CD4-positive, alpha-beta memory T cell (primary cell): ENCODE measurements around the gene ASMTL. TPM values are rescaled to one million over a fixed set of nuclear protein-coding genes. Genes with fewer than 3 reads are reported as not detected.
A peak's percentile ranks its signal among the peaks of the same experiment; 100 is the strongest.

Experiments used
- CTCF ChIA-PET: fragments of 350-600 bp; sonication (Branson Sonifier 250); formaldehyde crosslinking; loops from one replicate; lab custom pipeline; 2021; ENCODE audit warnings: inconsistent platforms; ENCODE audit not compliant: partially characterized antibody; lab: Charles Lee
- POLR2A ChIA-PET: fragments of 350-600 bp; sonication (Branson Sonifier 250); formaldehyde crosslinking; loops from one replicate; lab custom pipeline; 2021; ENCODE audit not compliant: partially characterized antibody; lab: Charles Lee
- DNase-seq, 5 donors: peaks; one replicate each; pipeline versions ENCODE4 v3.0.0 to v3.0.0-alpha.2; 2020 to 2022; ENCODE audit warnings: mixed read lengths in 1 of 5
- H3K27ac ChIP-seq: one replicate; pipeline ENCODE4 v1.7.0; 2013; ENCODE audit warnings: low read depth, low read length
- H3K27me3 ChIP-seq: 2 replicates; pipeline ENCODE4 v1.7.0; 2013; ENCODE audit warnings: mild to moderate bottlenecking, low read length, moderate library complexity; ENCODE audit not compliant: insufficient read depth
- H3K36me3 ChIP-seq: 2 replicates; pipeline ENCODE4 v1.7.0; 2013; ENCODE audit warnings: mild to moderate bottlenecking, low read length, moderate library complexity; ENCODE audit not compliant: insufficient read depth
- H3K4me1 ChIP-seq: 2 replicates; pipeline ENCODE4 v1.7.0; 2013; ENCODE audit warnings: mild to moderate bottlenecking, low read length, moderate library complexity; ENCODE audit not compliant: insufficient read depth
- H3K4me3 ChIP-seq, 2 donors: one replicate each; pipeline ENCODE4 v1.7.0; 2013; ENCODE audit warnings: low read length in 2 of 2, mild to moderate bottlenecking in 1 of 2
- H3K9me3 ChIP-seq, 2 donors: one replicate each; pipeline ENCODE4 v1.7.0; 2013; ENCODE audit warnings: low read length in 2 of 2, control low read depth in 1 of 2; ENCODE audit not compliant: control insufficient read depth in 1 of 2
- H3K27ac Mint-ChIP-seq, 7 donors: one replicate each; pipeline ENCODE4 v1.8.0; 2020 to 2021; ENCODE audit warnings: mixed read lengths in 7 of 7, mild to moderate bottlenecking in 6 of 7, inconsistent platforms in 3 of 7, moderate library complexity in 3 of 7
- H3K27me3 Mint-ChIP-seq, 2 donors: one replicate each; pipeline ENCODE4 v1.8.0; 2020 to 2021; ENCODE audit warnings: mixed read lengths in 2 of 2
- H3K36me3 Mint-ChIP-seq, 2 donors: one replicate each; pipeline ENCODE4 v1.8.0; 2020 to 2021; ENCODE audit warnings: mixed read lengths in 2 of 2, inconsistent platforms in 1 of 2, mild to moderate bottlenecking in 1 of 2
- H3K4me1 Mint-ChIP-seq, 4 donors: one replicate each; pipeline ENCODE4 v1.8.0; 2020 to 2021; ENCODE audit warnings: mixed read lengths in 4 of 4, mild to moderate bottlenecking in 1 of 4
- H3K4me3 Mint-ChIP-seq, 8 donors: one replicate each; pipeline ENCODE4 v1.8.0; 2020 to 2021; ENCODE audit warnings: mixed read lengths in 8 of 8, mild to moderate bottlenecking in 7 of 8, moderate library complexity in 6 of 8, inconsistent platforms in 3 of 8
- H3K9me3 Mint-ChIP-seq, 8 donors: one replicate each; pipeline ENCODE4 v1.8.0; 2020 to 2021; ENCODE audit warnings: mixed read lengths in 8 of 8, mild to moderate bottlenecking in 5 of 8, inconsistent platforms in 3 of 8, moderate library complexity in 1 of 8
- intact Hi-C: fragments of 100-400 bp; cut with micrococcal nuclease; formaldehyde crosslinking; loops from one replicate; pipeline ENCODE4 v1.15.1; 2023
- polyA plus RNA-seq, 2 donors: library from polyadenylated mRNA; unstranded; fragments of 300-500 nt; fragmentation: Illumina TruSeq; gene quantifications; one replicate each; pipeline ENCODE4 v1.2.3, GENCODE V29; 2021
- total RNA-seq, 2 experiments: library from RNA; stranded (reverse); gene quantifications; one replicate each; pipeline ENCODE4 v1.2.3, GENCODE V29; 2021

ASMTL gene
- total and polyA plus RNA-seq, 4 experiments from 2014 or later: 35.0 to 50.4 (median 36.9) TPM

DNA sequence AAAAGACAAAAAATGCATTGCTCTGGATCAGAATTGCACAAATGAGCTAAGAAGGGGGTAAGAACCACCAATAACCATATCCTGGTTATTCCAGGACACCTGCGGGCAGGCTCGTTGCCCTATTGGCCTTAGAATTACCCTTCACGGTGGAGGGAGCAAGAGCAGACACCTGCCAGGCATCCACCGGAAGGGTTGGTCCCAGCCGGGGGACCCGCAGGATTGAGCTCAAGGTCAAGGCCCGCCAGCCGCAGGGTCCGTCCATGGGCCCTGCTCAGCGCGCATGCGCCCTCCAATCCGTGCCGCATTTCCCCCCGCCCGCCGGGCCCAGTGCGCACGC is 61.4 kb downstream of the ASMTL start:
- no peak for DNase-seq

GRCh38 chrX:1390621-1391369 is 61.9 kb downstream of the ASMTL start:
- POLR2A ChIA-PET: no interaction called here

More for the DNA sequence above, 61.4 kb downstream of the ASMTL start:
- Mint-ChIP-seq H3K27me3 (no peaks in the 10 kb centered on the region), H3K9me3 (no peaks in the 10 kb centered on the region), H3K4me3 (peak overlapping the region; percentile 88 to 94 (median 91)), H3K4me1 (peaks cover 17 to 52% (median 34%) of the 10 kb centered on the region in 4 donors), H3K36me3 (peaks cover 38 to 47% of the 10 kb centered on the region in 2 donors), H3K27ac (peak overlapping the region; percentile 70 to 96 (median 90))
- CTCF ChIA-PET: no interaction called here
- H3K27ac ChIP-seq: peak overlapping the region; percentile 94
- peak overlapping the region; percentile 51 to 94 for H3K4me3 ChIP-seq
- peaks cover 47% of the 10 kb centered on the region for H3K4me1 ChIP-seq
- peaks cover 44% of the 10 kb centered on the region for H3K36me3 ChIP-seq
- no peaks in the 10 kb centered on the region for H3K27me3 ChIP-seq
- intact Hi-C loops: no loop called here
- POLR2A ChIA-PET: no interaction called here
- H3K9me3 ChIP-seq: no peaks in the 10 kb centered on the region

DNA sequence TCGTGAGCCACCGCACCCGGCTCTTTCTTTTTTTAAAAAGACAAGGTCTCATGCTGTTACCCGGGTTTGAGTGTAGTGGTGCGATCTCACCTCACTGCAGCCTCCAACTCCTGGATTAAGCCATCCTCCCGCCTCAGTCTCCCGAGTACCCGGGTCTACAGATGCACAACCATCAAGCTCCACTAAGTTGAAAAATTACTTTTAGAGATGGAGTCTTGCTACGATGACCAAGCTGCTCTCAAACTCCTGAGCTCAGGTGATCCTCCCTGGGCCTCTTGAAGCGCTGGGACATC is 62.8 kb downstream of the ASMTL start:
- peak overlapping the region in 5 of 8 donors; percentile 21 to 60 (median 43) for H3K4me3 Mint-ChIP-seq
- Histone ChIP-seq H3K9me3 (no peaks in the 10 kb centered on the region), H3K27me3 (no peaks in the 10 kb centered on the region), H3K4me1 (peaks cover 43% of the 10 kb centered on the region), H3K4me3 (no peak overlapping the region), H3K36me3 (peaks cover 57% of the 10 kb centered on the region), H3K27ac (peak overlapping the region; percentile 94)
- peaks cover 6 to 42% (median 26%) of the 10 kb centered on the region in 4 donors for H3K4me1 Mint-ChIP-seq
- H3K36me3 Mint-ChIP-seq: peaks cover 35 to 48% of the 10 kb centered on the region in 2 donors
- no peak for DNase-seq
- intact Hi-C loops: no loop called here
- H3K27me3 Mint-ChIP-seq: no peaks in the 10 kb centered on the region
- H3K27ac Mint-ChIP-seq: peak overlapping the region in 1 of 7 donors; percentile 88
- POLR2A ChIA-PET: no interaction called here
- no peaks in the 10 kb centered on the region for H3K9me3 Mint-ChIP-seq
- CTCF ChIA-PET: no interaction called here

More at GRCh38 chrX:1390621-1391369, 61.9 kb downstream of the ASMTL start:
- CTCF ChIA-PET: no interaction called here
- DNase-seq: no peak
- Histone ChIP-seq H3K9me3 (no peaks in the 10 kb centered on the region), H3K4me1 (peaks cover 47% of the 10 kb centered on the region), H3K36me3 (peaks cover 49% of the 10 kb centered on the region), H3K27ac (peak overlapping the region; percentile 94), H3K27me3 (no peaks in the 10 kb centered on the region), H3K4me3 (peak overlapping the region; percentile 51 to 94)
- no peaks in the 10 kb centered on the region for H3K27me3 Mint-ChIP-seq
- no peaks in the 10 kb centered on the region for H3K9me3 Mint-ChIP-seq
- H3K27ac Mint-ChIP-seq: peak overlapping the region; percentile 70 to 96 (median 89)
- H3K36me3 Mint-ChIP-seq: peaks cover 35 to 44% of the 10 kb centered on the region in 2 donors
- peak overlapping the region; percentile 88 to 94 (median 91) for H3K4me3 Mint-ChIP-seq
- peaks cover 12 to 47% (median 30%) of the 10 kb centered on the region in 4 donors for H3K4me1 Mint-ChIP-seq
- intact Hi-C loops: no loop called here

- peaks cover 6 to 42% (median 26%) of the 10 kb centered on the region in 4 donors for H3K4me1 Mint-ChIP-seq
- ChIA-PET CTCF (no interaction called here), POLR2A (no interaction called here)
- peak overlapping the region in 5 of 8 donors; percentile 34 to 60 (median 46) for H3K4me3 Mint-ChIP-seq
- Histone ChIP-seq H3K4me1 (peaks cover 43% of the 10 kb centered on the region), H3K9me3 (no peaks in the 10 kb centered on the region), H3K4me3 (no peak overlapping the region), H3K27me3 (no peaks in the 10 kb centered on the region), H3K27ac (no peak overlapping the region), H3K36me3 (peaks cover 61% of the 10 kb centered on the region)
- DNase-seq: peak in 1 of 5 donors; percentile 27
- peak overlapping the region in 4 of 7 donors; percentile 15 to 64 (median 32) for H3K27ac Mint-ChIP-seq
- no peaks in the 10 kb centered on the region for H3K27me3 Mint-ChIP-seq
- intact Hi-C loops: no loop called here
- peaks cover 0 to 4% (median 0%) of the 10 kb centered on the region in 8 donors for H3K9me3 Mint-ChIP-seq
- H3K36me3 Mint-ChIP-seq: peaks cover 40 to 52% of the 10 kb centered on the region in 2 donors
Observed at GRCh38 chrX:1389181-1389992, 63.3 kb downstream of the ASMTL start.

DNA sequence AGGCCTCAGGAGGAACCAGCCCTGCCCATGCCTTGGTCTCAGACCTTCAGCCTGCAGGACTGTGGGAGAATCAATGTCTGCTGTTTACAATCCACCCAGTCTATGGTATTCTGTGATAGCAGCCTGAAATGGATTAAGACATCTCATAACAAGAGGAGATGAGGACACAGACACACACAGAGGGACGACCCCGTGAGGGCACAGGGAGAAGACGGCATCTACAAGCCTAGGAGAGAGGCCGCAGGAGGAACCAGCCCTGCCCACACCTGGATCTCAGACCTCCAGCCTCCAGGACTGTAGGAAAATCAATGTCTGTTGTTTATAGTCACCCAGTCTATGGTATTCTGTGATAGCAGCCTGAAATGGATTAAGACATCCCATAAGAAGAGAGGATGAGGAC is 64.1 kb downstream of the ASMTL start:
- H3K27me3 ChIP-seq: no peaks in the 10 kb centered on the region
- H3K4me3 Mint-ChIP-seq: peak overlapping the region in 6 of 8 donors; percentile 23 to 67 (median 54)
- no peak overlapping the region for H3K27ac ChIP-seq
- no peaks in the 10 kb centered on the region for H3K27me3 Mint-ChIP-seq
- H3K36me3 ChIP-seq: peaks cover 61% of the 10 kb centered on the region
- H3K4me1 ChIP-seq: peaks cover 42% of the 10 kb centered on the region
- peaks cover 0 to 4% (median 0%) of the 10 kb centered on the region in 8 donors for H3K9me3 Mint-ChIP-seq
- H3K9me3 ChIP-seq: no peaks in the 10 kb centered on the region
- intact Hi-C loops: no loop called here
- CTCF ChIA-PET: no interaction called here
- H3K4me1 Mint-ChIP-seq: peaks cover 6 to 39% (median 24%) of the 10 kb centered on the region in 4 donors
- H3K27ac Mint-ChIP-seq: peak overlapping the region in 5 of 7 donors; percentile 36 to 73 (median 59)
- POLR2A ChIA-PET: no interaction called here
- DNase-seq: no peak
- H3K36me3 Mint-ChIP-seq: peaks cover 40 to 54% of the 10 kb centered on the region in 2 donors
- H3K4me3 ChIP-seq: no peak overlapping the region

- Mint-ChIP-seq H3K36me3 (peaks cover 40 to 57% of the 10 kb centered on the region in 2 donors), H3K9me3 (peaks cover 0 to 4% (median 0%) of the 10 kb centered on the region in 8 donors), H3K27ac (peak overlapping the region in 2 of 7 donors; percentile 19 to 73), H3K4me1 (peaks cover 6 to 32% (median 18%) of the 10 kb centered on the region in 4 donors), H3K27me3 (no peaks in the 10 kb centered on the region), H3K4me3 (peak overlapping the region in 1 of 8 donors; percentile 58)
- ChIA-PET POLR2A (no interaction called here), CTCF (no interaction called here)
- intact Hi-C loops: no loop called here
- Histone ChIP-seq H3K27me3 (no peaks in the 10 kb centered on the region), H3K9me3 (no peaks in the 10 kb centered on the region), H3K27ac (no peak overlapping the region), H3K4me1 (peaks cover 34% of the 10 kb centered on the region), H3K36me3 (peaks cover 61% of the 10 kb centered on the region), H3K4me3 (no peak overlapping the region)
- no peak for DNase-seq
Observed at GRCh38 chrX:1387141-1387776, 65.5 kb downstream of the ASMTL start.
